Small intestine (tissue), 7 donors: ENCODE results near the gene DERA. TPM values are rescaled to one million over a fixed set of nuclear protein-coding genes. Genes with fewer than 3 reads are reported as not detected.
A peak's percentile ranks its signal among the peaks of the same experiment; 100 is the strongest.

Experiments used
- DNase-seq, 2 donors: peaks; one replicate each; pipeline versions ENCODE4 v3.0.0 to v3.0.0-alpha.2; 2013
- FAIRE-seq: peaks from 2 replicates; lab custom pipeline; 2012; peaks lifted over from hg19 to GRCh38; lab: Jason Lieb, UNC
- H3K27ac ChIP-seq, 3 donors: one replicate each; pipeline ENCODE4 v1.5.1; 2013; ENCODE audit warnings: low read length in 2 of 3, mild to moderate bottlenecking in 2 of 3, control low read depth in 1 of 3, inconsistent platforms in 1 of 3, low read depth in 1 of 3, moderate library complexity in 1 of 3
- H3K27me3 ChIP-seq, 3 donors: one replicate each; pipeline ENCODE4 v1.6.1; 2013; ENCODE audit warnings: low read length in 3 of 3, inconsistent platforms in 1 of 3; ENCODE audit not compliant: control insufficient read depth in 3 of 3, insufficient read depth in 3 of 3
- H3K36me3 ChIP-seq, 3 donors: one replicate each; pipeline ENCODE4 v1.6.1; 2013; ENCODE audit warnings: low read length in 3 of 3, inconsistent platforms in 1 of 3, low read depth in 1 of 3, mild to moderate bottlenecking in 1 of 3, moderate library complexity in 1 of 3; ENCODE audit not compliant: control insufficient read depth in 3 of 3, insufficient read depth in 2 of 3
- H3K4me1 ChIP-seq, 3 donors: one replicate each; pipeline ENCODE4 v1.6.1; 2013; ENCODE audit warnings: low read length in 2 of 3, inconsistent platforms in 1 of 3, low read depth in 1 of 3, mild to moderate bottlenecking in 1 of 3, moderate library complexity in 1 of 3; ENCODE audit not compliant: control insufficient read depth in 3 of 3, insufficient read depth in 2 of 3
- H3K4me3 ChIP-seq, 3 donors: one replicate each; pipeline ENCODE4 v1.5.1; 2013; ENCODE audit warnings: low read length in 3 of 3, control low read depth in 1 of 3, inconsistent platforms in 1 of 3, low read depth in 1 of 3, mild to moderate bottlenecking in 1 of 3, moderate library complexity in 1 of 3
- H3K9me3 ChIP-seq, 2 donors: one replicate each; pipeline ENCODE4 v1.6.1; 2013; ENCODE audit warnings: low read depth in 1 of 2, low read length in 1 of 2; ENCODE audit not compliant: control insufficient read depth in 2 of 2, insufficient read depth in 1 of 2
- WGBS, 3 donors: extraction: QIAGEN DNeasy Blood & Tissue Kit; methylation state at CpG; one replicate each; pipeline ENCODE4 v1.1.7; 2013; 5-methylcytosine and 5-hydroxymethylcytosine counted together
- polyA plus RNA-seq, 4 donors: library from polyadenylated mRNA; stranded (reverse) in 3 of 4; unstranded in 1 of 4; fragments of 200-250 nt in 3 of 4; fragments of 120-200 nt in 1 of 4; gene quantifications; one replicate each; pipeline versions ENCODE4 v1.2.1 to v1.2.3, GENCODE V29; 2013
- donor health status: healthy with polysubstance abuse.
- donor health status: control.
- donor health status: control.
- donor health status: Bipolar disorder and iron deficiency.
- donor health status: healthy.

Gene DERA
- polyA plus RNA-seq, 4 donors, result 36.0 to 133 (median 90.5) TPM

DNA sequence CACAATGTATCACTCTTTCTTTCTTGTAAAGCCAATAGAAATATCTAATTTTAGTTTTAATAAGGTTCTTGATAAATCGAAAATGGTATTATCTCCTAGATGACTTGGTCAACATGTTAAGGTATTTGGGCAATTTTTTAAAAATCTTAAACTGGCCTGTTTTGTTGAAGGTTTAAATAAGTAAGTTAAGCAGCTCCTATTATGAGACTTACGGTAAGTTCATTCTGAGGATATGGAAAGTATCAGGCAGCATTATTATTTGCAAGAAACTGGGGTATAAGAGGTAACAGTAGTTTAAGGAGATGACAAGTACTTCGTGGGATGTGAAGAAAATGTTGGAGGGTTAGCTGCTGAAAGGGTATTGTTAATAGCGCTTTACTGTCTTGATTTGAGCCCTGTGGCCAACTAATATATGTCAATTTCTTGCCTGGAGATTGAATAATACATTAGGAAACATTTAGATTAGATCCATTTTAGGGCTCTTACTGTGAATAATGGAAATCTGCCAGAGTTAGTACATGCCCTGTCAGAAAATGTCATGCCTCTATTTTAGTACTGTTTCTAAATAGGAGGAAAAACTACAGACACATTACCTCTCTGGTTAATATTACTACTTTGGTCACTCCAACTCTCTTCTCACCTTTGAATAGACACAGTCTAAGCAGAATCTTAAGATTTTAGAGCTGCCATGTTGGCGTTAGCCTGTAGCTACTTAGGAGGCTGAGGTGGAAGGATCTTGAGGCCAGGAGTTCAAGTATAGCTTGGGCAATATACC lies 23.9 kb upstream of the DERA start:
- no peak overlapping the region for H3K4me3 ChIP-seq
- H3K27ac ChIP-seq, result no peak overlapping the region
- no peaks in the 10 kb centered on the region for H3K9me3 ChIP-seq
- peaks cover 0 to 6% (median 0%) of the 10 kb centered on the region in 3 donors for H3K36me3 ChIP-seq
- FAIRE-seq (no peak), DNase-seq (no peak)
- H3K4me1 ChIP-seq, result peaks cover 0 to 12% (median 7%) of the 10 kb centered on the region in 3 donors
- WGBS, 3 donors, result 52 to 74% (median 62%) methylated on average over 5 of the region's 5 CpGs
- no peaks in the 10 kb centered on the region for H3K27me3 ChIP-seq

DNA sequence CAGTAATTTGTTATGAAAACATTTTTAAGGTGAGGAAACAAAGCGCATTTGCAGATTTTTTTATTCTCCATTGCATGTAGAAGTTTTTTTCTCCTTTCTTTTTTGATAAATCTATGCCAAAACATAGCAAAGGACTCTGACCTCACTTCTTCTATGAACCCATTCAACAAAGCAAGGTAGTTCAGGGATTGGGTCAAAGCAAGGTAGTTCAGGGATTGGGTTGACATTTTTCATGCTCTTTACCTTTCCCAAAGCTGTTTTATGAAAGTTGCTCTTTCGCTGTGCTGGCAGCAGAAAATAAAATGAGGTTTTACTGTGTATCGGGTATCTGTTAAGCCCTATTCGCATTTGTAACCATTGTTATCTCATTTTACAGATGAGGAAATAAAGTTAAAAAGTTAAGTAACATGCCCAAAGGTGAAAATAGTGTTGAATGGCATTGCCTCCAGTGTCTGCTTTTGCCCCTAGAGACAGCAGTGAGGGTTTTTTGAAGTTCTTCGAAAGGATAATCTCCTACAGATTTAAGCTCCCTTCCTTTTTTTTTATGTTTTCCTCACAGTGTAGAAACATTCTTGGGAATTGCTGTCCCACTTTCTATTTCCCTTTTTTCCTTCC lies 18.4 kb upstream of the DERA start:
- H3K4me1 ChIP-seq, result peaks cover 0 to 2% (median 2%) of the 10 kb centered on the region in 3 donors
- H3K4me3 ChIP-seq, result no peak overlapping the region
- H3K27ac ChIP-seq, result no peak overlapping the region
- no peaks in the 10 kb centered on the region for H3K9me3 ChIP-seq
- 61 to 74% (median 63%) methylated on average over 5 of the region's 5 CpGs for WGBS, 3 donors
- no peaks in the 10 kb centered on the region for H3K27me3 ChIP-seq
- DNase-seq (no peak), FAIRE-seq (no peak)
- H3K36me3 ChIP-seq, result peaks cover 4 to 16% (median 5%) of the 10 kb centered on the region in 3 donors

DNA sequence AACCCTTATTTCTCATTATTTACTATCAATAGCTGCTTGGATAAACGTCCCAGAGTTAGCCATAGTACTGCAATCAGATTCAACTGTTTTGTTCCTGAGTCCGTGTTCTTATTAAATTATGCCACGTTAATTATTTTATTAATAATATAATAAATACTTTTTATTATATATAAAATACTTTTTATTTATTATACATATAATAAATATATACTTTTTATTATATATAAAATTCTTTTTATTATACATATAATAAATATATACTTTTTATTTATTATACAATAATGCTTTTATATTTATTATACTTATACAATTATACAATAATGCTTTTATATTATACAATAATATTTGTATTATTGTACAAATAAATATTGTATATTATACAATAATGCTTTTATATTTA lies 17.9 kb upstream of the DERA start:
- no peaks in the 10 kb centered on the region for H3K27me3 ChIP-seq
- DNase-seq, result no peak
- H3K4me1 ChIP-seq, result peaks cover 0 to 2% (median 2%) of the 10 kb centered on the region in 3 donors
- no peak overlapping the region for H3K4me3 ChIP-seq
- H3K27ac ChIP-seq, result no peak overlapping the region
- no peaks in the 10 kb centered on the region for H3K9me3 ChIP-seq
- 62 to 75% (median 68%) methylated on average over 3 of the region's 3 CpGs for WGBS, 3 donors
- FAIRE-seq, result peak; percentile 99
- peaks cover 4 to 16% (median 5%) of the 10 kb centered on the region in 3 donors for H3K36me3 ChIP-seq

- peak in 1 of 2 donors; percentile 74 for DNase-seq
- no peak overlapping the region for H3K27ac ChIP-seq
- H3K4me1 ChIP-seq, result peaks cover 0 to 2% (median 2%) of the 10 kb centered on the region in 3 donors
- H3K36me3 ChIP-seq, result peaks cover 4 to 20% (median 9%) of the 10 kb centered on the region in 3 donors
- no peak for FAIRE-seq
- WGBS, 3 donors, result 19 to 61% (median 56%) methylated on average over 1 of the region's 1 CpG
- no peak overlapping the region for H3K4me3 ChIP-seq
- no peaks in the 10 kb centered on the region for H3K9me3 ChIP-seq
- H3K27me3 ChIP-seq, result no peaks in the 10 kb centered on the region
These were observed 14.3 kb upstream of the DERA start for GRCh38 chr12:15896867-15897266.

DNA sequence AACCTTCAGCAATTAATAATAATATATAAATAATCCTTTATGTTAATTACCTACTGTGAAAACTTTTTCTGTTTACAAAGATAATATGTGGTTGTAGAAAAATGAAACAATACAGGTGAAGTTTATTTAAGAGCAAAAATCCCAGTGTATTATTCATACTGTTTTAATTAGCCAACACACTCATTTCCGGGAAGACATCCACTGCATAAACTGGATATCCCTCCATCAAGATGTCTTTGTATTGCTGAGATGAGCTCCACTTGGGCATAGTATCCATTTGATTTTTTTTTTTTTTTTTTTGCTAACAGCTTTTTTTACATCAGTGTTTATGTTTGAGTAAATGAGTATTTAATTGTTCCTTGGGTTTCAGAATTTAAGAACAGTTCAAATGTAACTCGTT lies 13.7 kb upstream of the DERA start:
- Histone ChIP-seq H3K4me1 (peaks cover 0 to 2% (median 2%) of the 10 kb centered on the region in 3 donors), H3K27me3 (no peaks in the 10 kb centered on the region), H3K27ac (no peak overlapping the region), H3K36me3 (peaks cover 7 to 23% (median 9%) of the 10 kb centered on the region in 3 donors), H3K9me3 (no peaks in the 10 kb centered on the region), H3K4me3 (no peak overlapping the region)
- no peak for FAIRE-seq
- WGBS, 3 donors, result 69 to 82% (median 74%) methylated on average over 2 of the region's 2 CpGs
- DNase-seq, result no peak

DNA sequence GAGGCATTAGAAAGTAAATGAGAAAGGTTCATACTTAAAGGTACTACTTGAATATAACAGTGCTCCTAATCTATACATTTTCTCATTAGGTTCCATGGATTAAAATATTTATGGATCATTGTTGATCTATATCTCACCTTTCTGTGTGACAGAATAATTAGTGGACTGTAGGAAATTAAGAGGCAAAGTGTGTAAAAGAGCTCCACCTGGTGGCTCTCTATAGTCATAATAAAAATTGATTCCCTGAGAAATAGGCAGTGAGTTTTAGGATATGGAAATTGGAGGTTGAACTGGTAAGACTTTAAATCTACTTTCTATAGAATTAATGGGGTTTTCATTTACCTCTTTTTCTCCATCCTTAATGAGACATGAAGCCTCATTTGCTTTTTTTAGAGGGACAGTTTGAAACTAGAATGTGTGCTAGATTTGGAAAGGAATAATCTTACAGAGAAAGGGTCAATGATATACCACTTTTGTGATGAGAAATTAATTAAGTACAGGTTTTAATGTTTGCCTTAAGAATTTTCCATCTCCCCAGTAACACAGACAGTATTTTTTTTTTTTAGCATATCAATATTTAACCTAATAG lies 11.8 kb upstream of the DERA start:
- H3K36me3 ChIP-seq, result peaks cover 6 to 18% (median 10%) of the 10 kb centered on the region in 3 donors
- DNase-seq (peak; percentile 49 to 56), FAIRE-seq (peak; percentile 79)
- no peaks in the 10 kb centered on the region for H3K9me3 ChIP-seq
- peaks cover 0 to 2% (median 2%) of the 10 kb centered on the region in 3 donors for H3K4me1 ChIP-seq
- no peak overlapping the region for H3K27ac ChIP-seq
- no peak overlapping the region for H3K4me3 ChIP-seq
- H3K27me3 ChIP-seq, result no peaks in the 10 kb centered on the region

DNA sequence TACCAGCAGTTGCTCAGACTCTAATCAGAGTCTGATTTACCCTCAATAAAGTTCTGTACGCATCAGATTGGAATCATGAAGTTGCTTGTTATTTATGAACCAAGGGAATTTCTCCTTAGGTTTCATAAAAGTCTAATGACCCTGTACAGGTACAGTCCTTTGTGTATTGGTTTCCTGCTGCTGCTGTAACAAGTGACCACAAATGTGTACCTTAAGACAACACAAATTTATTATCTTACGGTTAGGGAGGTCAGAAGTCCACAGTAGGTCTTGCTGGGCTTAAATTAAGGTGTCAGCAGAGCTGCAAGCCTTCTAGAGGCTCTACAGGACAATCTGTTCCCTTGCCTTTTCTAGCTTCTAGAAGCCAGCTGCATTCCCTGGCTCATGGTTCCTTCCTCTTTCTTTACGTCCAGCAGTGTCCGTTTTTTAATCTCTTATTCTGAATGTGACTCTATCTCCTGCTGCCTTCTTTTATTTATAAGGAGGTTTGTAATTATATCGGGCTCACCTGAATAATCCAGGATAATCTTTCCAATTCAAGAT lies 6.7 kb upstream of the DERA start:
- Histone ChIP-seq H3K36me3 (peaks cover 5 to 11% (median 10%) of the 10 kb centered on the region in 3 donors), H3K27ac (peak overlapping the region in 1 of 3 donors; percentile 20), H3K9me3 (no peaks in the 10 kb centered on the region), H3K27me3 (no peaks in the 10 kb centered on the region), H3K4me1 (peaks cover 0 to 2% (median 0%) of the 10 kb centered on the region in 3 donors), H3K4me3 (no peak overlapping the region)
- WGBS, 3 donors, result 74 to 83% (median 81%) methylated on average over 5 of the region's 5 CpGs
- DNase-seq (peak in 1 of 2 donors; percentile 27), FAIRE-seq (no peak)

DNA sequence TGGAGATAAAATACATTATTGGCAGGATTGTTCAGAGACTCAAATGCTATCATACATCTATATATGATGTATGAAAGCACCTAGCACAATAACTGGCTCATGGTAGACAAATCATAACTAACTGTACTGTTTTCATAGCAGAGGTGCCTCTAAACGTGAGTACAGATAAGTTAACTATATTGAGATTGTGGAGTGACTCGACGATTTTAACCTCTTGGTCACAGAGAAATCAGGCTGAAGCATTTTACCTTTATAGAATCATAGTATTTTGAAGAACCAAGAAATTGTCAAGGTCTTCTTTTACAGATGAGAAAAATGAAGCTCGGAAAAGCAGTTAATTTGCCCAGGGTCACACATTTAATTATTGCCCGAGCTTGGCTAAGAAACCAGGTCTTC lies 666 bp upstream of the DERA start:
- Histone ChIP-seq H3K27ac (peak overlapping the region; percentile 29 to 99 (median 67)), H3K36me3 (peaks cover 0 to 2% (median 0%) of the 10 kb centered on the region in 3 donors), H3K9me3 (no peaks in the 10 kb centered on the region), H3K27me3 (no peaks in the 10 kb centered on the region), H3K4me3 (peak overlapping the region in 1 of 3 donors; percentile 78), H3K4me1 (peaks cover 0 to 4% (median 3%) of the 10 kb centered on the region in 3 donors)
- DNase-seq (no peak), FAIRE-seq (no peak)
- WGBS, 3 donors, result 60 to 69% (median 63%) methylated on average over 5 of the region's 5 CpGs
